ENCODE data around the gene CCL27. TPM values are rescaled to one million over a fixed set of nuclear protein-coding genes. Genes with fewer than 3 reads are reported as not detected.

CCL27 gene
- total RNA-seq, 1 experiment from 2014 or later = 0.68 TPM

- TF ChIP-seq E2F1 (CRISPR knock-in tag; IDR thresholded peaks at IDR 0.05) = no peak
- TF ChIP-seq FOXP1 (CRISPR knock-in tag; IDR thresholded peaks at IDR 0.05; ENCODE audit: borderline replicate concordance) = no peak
- no peak for TF ChIP-seq TEAD4 (CRISPR knock-in tag; IDR thresholded peaks at IDR 0.05)
- no peak for TF ChIP-seq TEAD1 (CRISPR knock-in tag; IDR thresholded peaks at IDR 0.05)
Observed at GRCh38 chr9:34712140-34712539, 49.7 kb upstream of the CCL27 start (continued).

DNA sequence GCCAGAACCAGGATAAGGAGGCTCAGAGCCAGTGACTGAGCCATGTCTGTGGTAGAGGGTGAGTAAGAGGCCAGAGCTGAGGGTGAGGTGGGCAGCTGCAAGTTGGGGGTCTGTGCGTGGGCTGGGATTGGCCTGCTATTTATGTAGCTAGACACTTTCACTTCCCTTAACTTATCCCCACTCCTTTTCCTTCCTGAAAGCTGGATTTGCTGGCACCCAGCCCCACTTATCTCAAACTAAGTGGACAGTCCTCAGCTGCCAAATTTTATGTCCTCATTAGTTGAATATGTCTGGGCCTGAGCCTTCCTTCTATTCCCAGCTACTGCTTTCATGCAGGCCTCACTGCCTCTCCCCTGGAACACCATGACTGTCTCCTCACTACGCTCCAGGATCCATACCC, 47.6 kb upstream of the CCL27 start, which contains the start of gene CCL21:
TSS of gene CCL21 (minus strand) at position 114 of the 400 bp plus-strand sequence. CDS start at position 44, 70 bp downstream.
- peaks cover 16% of the 10 kb centered on the region for H3K27me3 Mint-ChIP-seq (ENCODE audit: low read depth)
- no peak for TF ChIP-seq PRRX2 (CRISPR knock-in tag; IDR thresholded peaks at IDR 0.05)
- TF ChIP-seq MXD4 (CRISPR knock-in tag; IDR thresholded peaks at IDR 0.05; ENCODE audit: borderline replicate concordance) = no peak
- TF ChIP-seq ZNF423 (CRISPR knock-in tag; IDR thresholded peaks at IDR 0.05) = no peak
- no peak for TF ChIP-seq ZNF138 (CRISPR knock-in tag; conservative IDR thresholded peaks at IDR 0.05)
- TF ChIP-seq FOXK1 (CRISPR knock-in tag; IDR thresholded peaks at IDR 0.05) = no peak
- TF ChIP-seq, protein P1, sequence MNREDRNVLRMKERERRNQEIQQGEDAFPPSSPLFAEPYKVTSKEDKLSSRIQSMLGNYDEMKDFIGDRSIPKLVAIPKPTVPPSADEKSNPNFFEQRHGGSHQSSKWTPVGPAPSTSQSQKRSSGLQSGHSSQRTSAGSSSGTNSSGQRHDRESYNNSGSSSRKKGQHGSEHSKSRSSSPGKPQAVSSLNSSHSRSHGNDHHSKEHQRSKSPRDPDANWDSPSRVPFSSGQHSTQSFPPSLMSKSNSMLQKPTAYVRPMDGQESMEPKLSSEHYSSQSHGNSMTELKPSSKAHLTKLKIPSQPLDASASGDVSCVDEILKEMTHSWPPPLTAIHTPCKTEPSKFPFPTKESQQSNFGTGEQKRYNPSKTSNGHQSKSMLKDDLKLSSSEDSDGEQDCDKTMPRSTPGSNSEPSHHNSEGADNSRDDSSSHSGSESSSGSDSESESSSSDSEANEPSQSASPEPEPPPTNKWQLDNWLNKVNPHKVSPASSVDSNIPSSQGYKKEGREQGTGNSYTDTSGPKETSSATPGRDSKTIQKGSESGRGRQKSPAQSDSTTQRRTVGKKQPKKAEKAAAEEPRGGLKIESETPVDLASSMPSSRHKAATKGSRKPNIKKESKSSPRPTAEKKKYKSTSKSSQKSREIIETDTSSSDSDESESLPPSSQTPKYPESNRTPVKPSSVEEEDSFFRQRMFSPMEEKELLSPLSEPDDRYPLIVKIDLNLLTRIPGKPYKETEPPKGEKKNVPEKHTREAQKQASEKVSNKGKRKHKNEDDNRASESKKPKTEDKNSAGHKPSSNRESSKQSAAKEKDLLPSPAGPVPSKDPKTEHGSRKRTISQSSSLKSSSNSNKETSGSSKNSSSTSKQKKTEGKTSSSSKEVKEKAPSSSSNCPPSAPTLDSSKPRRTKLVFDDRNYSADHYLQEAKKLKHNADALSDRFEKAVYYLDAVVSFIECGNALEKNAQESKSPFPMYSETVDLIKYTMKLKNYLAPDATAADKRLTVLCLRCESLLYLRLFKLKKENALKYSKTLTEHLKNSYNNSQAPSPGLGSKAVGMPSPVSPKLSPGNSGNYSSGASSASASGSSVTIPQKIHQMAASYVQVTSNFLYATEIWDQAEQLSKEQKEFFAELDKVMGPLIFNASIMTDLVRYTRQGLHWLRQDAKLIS (CRISPR knock-in tag; IDR thresholded peaks at IDR 0.05; ENCODE audit: borderline replicate concordance) = no peak
- no peak for TF ChIP-seq NFATC4 (CRISPR knock-in tag; IDR thresholded peaks at IDR 0.05)
- TF ChIP-seq, protein P2, sequence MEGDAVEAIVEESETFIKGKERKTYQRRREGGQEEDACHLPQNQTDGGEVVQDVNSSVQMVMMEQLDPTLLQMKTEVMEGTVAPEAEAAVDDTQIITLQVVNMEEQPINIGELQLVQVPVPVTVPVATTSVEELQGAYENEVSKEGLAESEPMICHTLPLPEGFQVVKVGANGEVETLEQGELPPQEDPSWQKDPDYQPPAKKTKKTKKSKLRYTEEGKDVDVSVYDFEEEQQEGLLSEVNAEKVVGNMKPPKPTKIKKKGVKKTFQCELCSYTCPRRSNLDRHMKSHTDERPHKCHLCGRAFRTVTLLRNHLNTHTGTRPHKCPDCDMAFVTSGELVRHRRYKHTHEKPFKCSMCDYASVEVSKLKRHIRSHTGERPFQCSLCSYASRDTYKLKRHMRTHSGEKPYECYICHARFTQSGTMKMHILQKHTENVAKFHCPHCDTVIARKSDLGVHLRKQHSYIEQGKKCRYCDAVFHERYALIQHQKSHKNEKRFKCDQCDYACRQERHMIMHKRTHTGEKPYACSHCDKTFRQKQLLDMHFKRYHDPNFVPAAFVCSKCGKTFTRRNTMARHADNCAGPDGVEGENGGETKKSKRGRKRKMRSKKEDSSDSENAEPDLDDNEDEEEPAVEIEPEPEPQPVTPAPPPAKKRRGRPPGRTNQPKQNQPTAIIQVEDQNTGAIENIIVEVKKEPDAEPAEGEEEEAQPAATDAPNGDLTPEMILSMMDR (IDR thresholded peaks at IDR 0.05) = no peak
- TF ChIP-seq, protein P3, sequence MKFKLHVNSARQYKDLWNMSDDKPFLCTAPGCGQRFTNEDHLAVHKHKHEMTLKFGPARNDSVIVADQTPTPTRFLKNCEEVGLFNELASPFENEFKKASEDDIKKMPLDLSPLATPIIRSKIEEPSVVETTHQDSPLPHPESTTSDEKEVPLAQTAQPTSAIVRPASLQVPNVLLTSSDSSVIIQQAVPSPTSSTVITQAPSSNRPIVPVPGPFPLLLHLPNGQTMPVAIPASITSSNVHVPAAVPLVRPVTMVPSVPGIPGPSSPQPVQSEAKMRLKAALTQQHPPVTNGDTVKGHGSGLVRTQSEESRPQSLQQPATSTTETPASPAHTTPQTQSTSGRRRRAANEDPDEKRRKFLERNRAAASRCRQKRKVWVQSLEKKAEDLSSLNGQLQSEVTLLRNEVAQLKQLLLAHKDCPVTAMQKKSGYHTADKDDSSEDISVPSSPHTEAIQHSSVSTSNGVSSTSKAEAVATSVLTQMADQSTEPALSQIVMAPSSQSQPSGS (CRISPR knock-in tag; IDR thresholded peaks at IDR 0.05; ENCODE audit: borderline replicate concordance, low read depth) = no peak
- no peak for DNase-seq (ENCODE audit: low spot score)
- H3K4me3 Mint-ChIP-seq = no peak within 1 kb of the TSS
- no peak within 1 kb of the TSS for H3K27ac Mint-ChIP-seq
- H3K9me3 Mint-ChIP-seq = no peaks in the 10 kb centered on the region
- ChIA-PET POLR2A (no interaction called here), CTCF (interaction anchor here (0.7 to 13.3 kb wide), 3 partner anchors 8 to 690 kb away, joined by 3 to 122 read pairs (median 3); no protein-coding TSS in a partner anchor)
- no peaks in the 10 kb centered on the region for H3K4me1 Mint-ChIP-seq
- no peak for ATAC-seq
- no peaks in the 10 kb centered on the region for H3K36me3 Mint-ChIP-seq

GRCh38 chr9:34709196-34709978, 46.9 kb upstream of the CCL27 start:
- Mint-ChIP-seq H3K4me1 (no peaks in the 10 kb centered on the region), H3K4me3 (no peak overlapping the region), H3K36me3 (no peaks in the 10 kb centered on the region), H3K27me3 (ENCODE audit: low read depth) (peaks cover 15% of the 10 kb centered on the region), H3K9me3 (no peaks in the 10 kb centered on the region), H3K27ac (no peak overlapping the region)
- no peak for ATAC-seq
- POLR2A ChIA-PET = no interaction called here
- no peak for DNase-seq (ENCODE audit: low spot score)
- CTCF ChIA-PET = interaction anchor here (0.7 to 13.3 kb wide), 3 partner anchors 8 to 276 kb away, joined by 3 to 122 read pairs (median 3); no protein-coding TSS in a partner anchor
- TF ChIP-seq ZNF671 (CRISPR knock-in tag; IDR thresholded peaks at IDR 0.05) (no peak), ESRRA (CRISPR knock-in tag; IDR thresholded peaks at IDR 0.05; ENCODE audit: borderline replicate concordance) (no peak), CREM (CRISPR knock-in tag; IDR thresholded peaks at IDR 0.05) (no peak), NR1H2 (CRISPR knock-in tag; IDR thresholded peaks at IDR 0.05) (no peak), FOXP4 (CRISPR knock-in tag; IDR thresholded peaks at IDR 0.05) (no peak)
- TF ChIP-seq, protein P4, sequence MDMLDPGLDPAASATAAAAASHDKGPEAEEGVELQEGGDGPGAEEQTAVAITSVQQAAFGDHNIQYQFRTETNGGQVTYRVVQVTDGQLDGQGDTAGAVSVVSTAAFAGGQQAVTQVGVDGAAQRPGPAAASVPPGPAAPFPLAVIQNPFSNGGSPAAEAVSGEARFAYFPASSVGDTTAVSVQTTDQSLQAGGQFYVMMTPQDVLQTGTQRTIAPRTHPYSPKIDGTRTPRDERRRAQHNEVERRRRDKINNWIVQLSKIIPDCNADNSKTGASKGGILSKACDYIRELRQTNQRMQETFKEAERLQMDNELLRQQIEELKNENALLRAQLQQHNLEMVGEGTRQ (CRISPR knock-in tag; IDR thresholded peaks at IDR 0.05) = no peak
- TF ChIP-seq, protein P5, sequence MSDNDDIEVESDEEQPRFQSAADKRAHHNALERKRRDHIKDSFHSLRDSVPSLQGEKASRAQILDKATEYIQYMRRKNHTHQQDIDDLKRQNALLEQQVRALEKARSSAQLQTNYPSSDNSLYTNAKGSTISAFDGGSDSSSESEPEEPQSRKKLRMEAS (CRISPR knock-in tag; IDR thresholded peaks at IDR 0.05) = no peak
- TF ChIP-seq, protein P6, sequence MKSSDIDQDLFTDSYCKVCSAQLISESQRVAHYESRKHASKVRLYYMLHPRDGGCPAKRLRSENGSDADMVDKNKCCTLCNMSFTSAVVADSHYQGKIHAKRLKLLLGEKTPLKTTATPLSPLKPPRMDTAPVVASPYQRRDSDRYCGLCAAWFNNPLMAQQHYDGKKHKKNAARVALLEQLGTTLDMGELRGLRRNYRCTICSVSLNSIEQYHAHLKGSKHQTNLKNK (CRISPR knock-in tag; IDR thresholded peaks at IDR 0.05) = no peak
